HG02678 (cell line): ENCODE measurements around the gene CCNA2.
A peak's percentile ranks its signal among the peaks of the same experiment; 100 is the strongest.

ENCODE experiments used
- ATAC-seq: cut with Tn5 transposase; IDR thresholded peaks from one replicate; pipeline ENCODE4 v1.9.1; 2021; ENCODE audit warnings: mild to moderate bottlenecking, moderate library complexity; ENCODE audit not compliant: unreplicated experiment

Gene CCNA2

DNA sequence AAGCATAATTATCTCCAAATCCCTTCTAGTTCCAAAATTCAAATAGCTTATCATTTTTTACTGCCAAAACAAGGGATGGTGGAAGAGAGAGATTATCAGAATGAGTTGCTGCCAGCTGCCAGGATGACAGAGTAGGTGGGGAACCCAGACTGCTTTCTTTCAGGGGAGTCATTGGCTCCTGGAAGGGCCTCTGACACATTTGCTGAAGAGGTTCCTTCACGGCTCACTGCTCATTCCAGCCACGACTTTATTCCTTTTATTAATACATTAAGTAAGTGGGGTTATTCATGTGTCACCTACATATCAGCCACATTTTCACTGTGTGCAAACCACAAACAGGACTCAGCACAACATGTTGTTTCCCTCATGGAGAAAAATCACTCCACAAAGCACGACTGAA, 46.1 kb downstream of the CCNA2 start:
- ATAC-seq: peak; percentile 54

DNA sequence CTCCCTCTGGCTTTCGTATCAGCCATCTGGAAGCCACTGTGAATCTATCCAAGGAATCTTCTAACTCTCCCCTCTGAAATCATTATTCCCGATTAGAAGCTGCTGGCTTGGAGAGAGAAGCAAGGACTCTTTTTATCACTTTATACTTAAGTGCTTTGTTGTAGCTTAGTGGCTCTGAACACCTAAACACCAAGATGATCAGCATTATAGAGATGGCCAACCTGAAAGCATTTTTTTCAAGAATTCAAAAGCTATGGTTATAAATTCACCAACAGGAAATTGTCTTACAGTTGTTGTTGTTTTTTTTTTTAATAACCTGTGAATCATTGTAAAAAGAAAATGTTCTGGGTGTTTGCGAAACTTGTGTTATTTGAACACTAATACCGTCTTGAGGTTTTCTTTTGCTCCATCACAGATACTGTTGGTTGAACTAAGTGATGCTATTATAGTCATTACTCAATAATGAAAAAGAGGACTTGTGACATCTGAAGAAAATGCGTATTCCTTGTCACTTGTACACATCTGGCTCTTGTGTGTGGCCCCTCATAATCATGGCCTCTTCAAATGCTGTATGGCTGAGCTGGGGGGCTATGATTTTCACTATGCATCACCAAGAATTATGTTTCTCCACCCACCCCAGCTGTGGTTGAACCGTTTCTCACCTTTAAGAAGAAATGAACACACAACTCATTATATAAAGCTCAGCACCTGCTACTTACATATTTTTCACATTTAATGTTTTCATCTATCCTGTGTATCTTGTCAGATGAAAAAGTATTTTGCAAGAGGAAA, 46.9 kb downstream of the CCNA2 start:
- peak; percentile 10 for ATAC-seq

DNA sequence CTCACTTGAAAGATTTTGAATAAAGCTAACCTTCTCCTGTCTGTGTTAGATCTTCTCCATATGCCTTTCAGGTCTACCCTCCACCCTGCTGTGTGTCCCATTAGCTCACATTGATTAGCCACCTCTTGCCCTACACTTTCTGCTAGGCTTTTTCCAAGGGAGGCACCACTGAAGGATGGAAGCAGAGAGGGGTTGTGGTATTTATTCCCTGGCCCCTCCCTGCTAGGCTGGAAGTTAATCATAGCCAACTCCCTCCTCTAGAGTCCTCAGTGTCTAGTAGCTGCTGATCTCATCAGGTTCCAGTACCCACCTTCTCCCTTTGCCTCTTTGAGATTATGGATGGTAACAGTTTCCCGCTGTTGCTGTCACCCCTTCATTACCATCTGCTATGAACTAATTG, 49.8 kb downstream of the CCNA2 start:
- no peak for ATAC-seq

DNA sequence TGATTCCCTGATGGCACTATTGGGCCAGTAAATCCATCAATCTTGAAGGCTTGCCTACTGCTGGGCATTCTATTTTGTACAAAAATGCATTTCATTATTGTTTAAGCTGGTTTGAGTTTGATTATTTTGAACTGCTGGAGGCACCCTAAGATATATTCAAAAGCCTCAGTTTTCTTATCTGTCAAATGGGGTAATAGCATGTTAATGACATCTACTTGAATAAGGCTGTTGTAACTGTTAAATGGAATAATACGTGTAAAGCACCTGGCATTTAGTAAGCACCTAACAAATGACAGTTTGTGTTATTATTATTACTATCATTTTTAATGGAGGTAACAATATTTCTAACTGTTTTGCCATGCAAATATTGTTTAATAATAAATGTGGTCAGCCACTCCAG, 51.8 kb downstream of the CCNA2 start:
- ATAC-seq: no peak

DNA sequence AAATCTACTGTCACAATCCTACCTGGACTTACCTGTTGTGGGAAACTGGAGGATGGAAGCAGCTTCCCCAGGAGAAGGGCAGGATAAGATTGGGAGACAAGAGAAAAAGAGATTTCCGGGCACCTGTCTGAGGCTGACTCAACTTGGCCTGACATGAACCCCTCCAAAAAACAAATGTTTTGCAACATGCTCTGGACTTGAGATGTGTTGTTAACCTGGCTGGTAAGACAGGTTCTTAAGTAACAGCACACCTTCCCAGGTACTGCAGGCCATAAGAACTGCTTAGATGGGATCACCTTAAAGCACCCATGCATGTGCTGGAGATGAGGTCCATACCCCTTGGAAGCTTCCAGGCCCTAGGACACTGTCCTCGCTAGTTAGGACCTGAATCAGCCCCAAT, 54.3 kb downstream of the CCNA2 start:
- ATAC-seq: no peak

DNA sequence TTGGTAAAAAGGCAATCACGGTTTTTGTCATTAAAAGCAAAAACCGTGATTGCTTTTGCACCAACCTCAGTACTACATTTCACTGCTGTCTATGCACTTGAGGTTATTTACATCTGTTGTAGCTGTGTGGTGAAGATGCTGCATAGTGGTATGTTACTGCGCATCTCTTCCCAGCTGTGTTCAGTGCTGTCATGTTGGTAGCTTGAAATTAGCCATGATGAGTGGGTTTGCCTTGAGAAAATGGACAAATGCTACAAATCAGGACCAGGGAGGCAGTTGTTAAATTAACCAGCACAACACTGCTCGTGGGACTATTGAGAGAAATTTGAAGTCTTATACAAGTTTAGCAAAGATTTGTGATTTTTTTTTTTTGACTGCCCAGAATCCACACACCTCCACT, 56.5 kb downstream of the CCNA2 start:
- no peak for ATAC-seq
